GM13977 (cell line): ENCODE data around the gene FBP1.

Source experiments
- DNase-seq: peaks from one replicate; pipeline ENCODE4 v3.0.0; 2012; ENCODE audit warnings: low spot score
- CTCF ChIP-seq: IDR thresholded peaks from 2 replicates; pipeline ENCODE4 v1.5.1; 2012; ENCODE audit warnings: mild to moderate bottlenecking, control low read depth; ENCODE audit not compliant: insufficient read depth; ENCODE audit errors: extremely low read depth, missing control alignments
- in situ Hi-C: fragments of 300-500 bp; cut with MboI; formaldehyde crosslinking; loops from one replicate; pipeline ENCODE4 v1.12.0; 2022; ENCODE audit warnings: low sequenced_read_pairs, low pct_unique_long_range_greater_than_20kb, mixed read lengths, inconsistent platforms; ENCODE audit not compliant: unreplicated experiment

The FBP1 gene

DNA sequence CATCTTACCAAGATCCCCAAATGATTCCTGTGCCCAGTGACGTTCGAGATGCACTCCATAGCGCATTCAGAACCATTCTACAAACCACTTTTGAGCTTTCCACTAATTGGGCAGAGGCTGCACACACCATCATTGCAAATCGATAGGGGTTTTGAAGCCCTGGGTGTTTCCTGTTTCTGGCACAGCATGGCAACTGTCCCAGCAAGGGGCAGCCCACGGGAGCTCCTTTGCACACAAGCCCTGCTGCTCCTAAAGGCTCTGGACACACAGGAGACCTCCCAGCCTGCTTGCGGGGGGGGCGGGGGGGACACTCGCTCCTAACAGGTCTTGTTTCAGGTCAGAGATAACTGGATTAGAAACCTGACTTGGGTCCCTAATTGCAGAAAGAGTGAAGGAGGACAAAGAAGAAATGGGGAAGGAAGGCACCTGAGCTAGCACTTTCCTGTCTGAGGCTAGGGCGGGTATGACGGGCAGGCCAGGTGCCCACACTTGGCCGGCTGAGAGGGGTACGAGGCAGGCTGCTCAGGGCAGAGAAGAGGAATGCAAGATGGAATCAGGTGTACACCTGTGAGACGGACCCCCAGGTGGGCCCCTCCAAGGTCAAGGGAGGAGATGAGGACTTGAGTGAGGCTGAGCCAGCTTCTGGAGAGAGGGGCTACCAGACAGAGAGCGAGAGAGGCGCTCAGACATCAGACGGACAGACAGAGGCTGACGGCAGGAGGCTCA, 820 bp downstream of the FBP1 start:
- in situ Hi-C loops, result no loop called here
- no peak for TF ChIP-seq CTCF
- no peak for DNase-seq

- in situ Hi-C loops, result no loop called here
These were observed 6.6 kb downstream of the FBP1 start for GRCh38 chr9:94632737-94633136.

DNA sequence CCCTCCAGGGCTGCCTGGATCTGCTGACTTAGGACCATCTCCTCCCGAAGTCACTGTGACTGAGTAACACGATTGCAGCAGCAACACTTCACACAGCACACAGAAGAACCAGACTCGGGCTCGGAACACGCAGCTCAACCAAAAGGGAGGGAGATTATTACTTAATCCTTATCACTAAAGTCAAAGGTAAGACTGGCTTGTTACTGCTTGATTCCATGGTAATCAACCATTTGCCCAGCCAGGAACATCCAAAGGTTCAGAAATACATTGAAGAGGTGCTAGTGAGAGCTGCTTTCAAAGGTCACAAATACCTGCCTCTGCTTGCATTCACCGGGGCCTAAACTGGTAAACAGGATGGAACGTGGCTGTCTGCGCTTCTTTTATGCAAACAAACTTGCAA, 7.7 kb downstream of the FBP1 start:
- in situ Hi-C loops, result no loop called here
- no peak for DNase-seq
- TF ChIP-seq CTCF, result no peak

More at GRCh38 chr9:94632737-94633136, 6.6 kb downstream of the FBP1 start:
- no peak for TF ChIP-seq CTCF
- DNase-seq, result no peak

DNA sequence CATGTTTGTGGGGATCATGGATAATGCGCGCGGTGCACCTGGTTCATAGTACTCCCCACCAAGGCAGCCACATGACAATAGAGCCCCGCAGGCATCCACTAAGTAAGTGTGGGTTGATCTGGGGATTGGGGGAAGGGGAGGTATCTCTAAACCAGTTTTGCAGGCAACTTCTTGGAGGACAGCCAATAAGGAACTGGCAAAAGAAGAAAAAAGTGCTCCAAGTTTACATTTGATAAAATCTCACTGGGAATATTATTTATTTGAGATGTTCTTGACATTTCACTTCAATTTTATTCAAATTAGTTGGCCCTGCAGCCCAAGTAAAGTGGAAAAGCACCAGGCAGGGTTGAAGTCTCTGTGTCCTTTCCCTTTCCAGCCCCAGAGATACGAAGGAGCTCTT, 8.5 kb downstream of the FBP1 start:
- no peak for DNase-seq
- in situ Hi-C loops, result no loop called here
- no peak for TF ChIP-seq CTCF

DNA sequence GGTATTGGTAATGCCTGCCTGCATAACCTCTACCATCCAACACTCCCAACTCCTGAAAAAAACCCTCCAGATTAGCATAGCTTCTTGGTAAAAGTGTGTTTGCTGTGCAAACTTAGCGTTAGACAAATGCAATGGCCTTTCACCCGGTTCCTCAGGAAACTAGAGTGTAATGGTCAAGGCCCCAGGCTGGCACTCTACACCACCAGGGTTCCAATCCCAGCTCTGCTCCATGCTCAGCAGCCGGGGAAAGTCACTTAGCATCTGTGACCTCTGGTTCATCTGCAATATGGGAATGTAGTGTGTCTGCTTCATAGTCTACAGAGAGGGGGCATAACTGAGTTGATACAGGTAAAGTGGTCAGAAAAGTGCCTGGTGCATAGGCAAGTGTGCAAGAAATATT, 9.0 kb downstream of the FBP1 start:
- no peak for TF ChIP-seq CTCF
- in situ Hi-C loops, result no loop called here

DNA sequence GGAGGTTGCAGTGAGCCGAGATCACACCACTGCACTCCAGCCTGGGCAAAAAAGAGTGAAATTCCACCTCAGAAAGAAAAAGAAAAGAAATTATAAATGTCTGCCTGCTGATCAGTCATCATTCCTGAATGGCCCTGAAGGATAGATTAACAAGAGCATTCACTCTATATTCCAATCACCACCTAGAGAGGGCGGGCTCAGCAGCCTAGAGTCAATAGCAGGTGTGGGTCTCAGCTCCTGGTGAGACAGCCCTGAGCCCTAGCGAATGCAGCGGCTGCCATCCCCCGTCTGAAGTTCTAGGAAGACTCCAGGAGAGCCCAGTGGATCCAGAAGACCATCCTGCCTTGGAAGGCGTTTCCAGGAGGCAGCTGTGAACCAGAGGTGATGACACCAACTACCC, 12.0 kb downstream of the FBP1 start:
- TF ChIP-seq CTCF, result no peak
- in situ Hi-C loops, result no loop called here
- DNase-seq, result no peak

More for the DNA sequence above, 9.0 kb downstream of the FBP1 start:
- no peak for DNase-seq

DNA sequence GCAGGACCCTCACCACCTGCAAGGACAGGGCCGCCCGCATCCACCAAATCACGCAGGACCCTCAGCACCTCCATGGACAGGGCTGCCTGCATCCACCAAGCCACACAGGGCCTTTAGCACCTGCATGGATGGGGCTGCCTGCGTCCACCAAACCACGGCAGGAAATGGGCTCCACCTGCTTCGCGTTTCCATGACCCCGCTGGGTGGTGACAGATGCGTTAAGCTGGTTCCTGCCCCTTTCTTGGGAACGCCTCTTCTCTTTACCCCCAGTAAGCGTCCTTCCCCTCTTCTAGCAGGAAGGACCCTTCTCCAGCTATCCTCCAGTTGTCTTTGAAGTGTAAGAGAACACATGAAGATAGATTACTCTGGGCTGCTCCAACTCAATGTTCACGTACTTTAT, 13.5 kb downstream of the FBP1 start:
- no peak for DNase-seq
- in situ Hi-C loops, result no loop called here
- TF ChIP-seq CTCF, result no peak
